Ovary (tissue), 9 donors: Measurements from ENCODE around the gene PLCB1. TPM values are rescaled to one million over a fixed set of nuclear protein-coding genes. Genes with fewer than 3 reads are reported as not detected.

Source experiments
- DNase-seq, 5 donors: peaks; one replicate each; pipeline ENCODE4 v3.0.0-alpha.2; 2019 to 2020
- H3K27ac ChIP-seq, 2 donors: fragments of 200-600 bp; one replicate each; pipeline versions ENCODE4 v1.5.1 to v1.8.0; 2019 to 2022
- H3K27me3 ChIP-seq: fragments of 200-600 bp; one replicate; pipeline ENCODE4 v1.8.0; 2022
- H3K36me3 ChIP-seq: fragments of 200-600 bp; sonication (generic); one replicate; pipeline ENCODE4 v1.5.1; 2019
- H3K4me1 ChIP-seq: one replicate; pipeline ENCODE4 v1.8.1; 2013; ENCODE audit warnings: mild to moderate bottlenecking, moderate library complexity; ENCODE audit not compliant: insufficient read depth
- H3K4me3 ChIP-seq: fragments of 200-600 bp; sonication (generic); one replicate; pipeline ENCODE4 v1.5.1; 2017
- H3K9me3 ChIP-seq, 2 donors: fragments of 200-600 bp in 1 of 2; sonication (generic) in 1 of 2; one replicate each; pipeline versions ENCODE4 v1.5.1 to v1.8.1; 2013 to 2019; ENCODE audit warnings: mild to moderate bottlenecking in 1 of 2, moderate library complexity in 1 of 2
- EP300 ChIP-seq: sonication (generic); formaldehyde crosslinking; IDR thresholded peaks from one replicate; pipeline ENCODE4 v1.6.1; 2017; ENCODE audit warnings: antibody characterized with exemption
- POLR2A ChIP-seq: fragments of 450-650 bp; IDR thresholded peaks from one replicate; pipeline ENCODE4 v1.6.1; 2017; ENCODE audit warnings: antibody characterized with exemption, mild to moderate bottlenecking, moderate library complexity
- WGBS, 3 donors: extraction: QIAGEN DNeasy Blood & Tissue Kit in 1 of 3; methylation state at CpG; one replicate each; pipeline versions ENCODE4 v1.1.5 to v1.1.7; 2013 to 2017; 5-methylcytosine and 5-hydroxymethylcytosine counted together
- intact Hi-C, 4 donors: fragments of 100-400 bp; cut with DNase I; formaldehyde crosslinking; loops; one replicate each; pipeline versions ENCODE4 v1.11.0 to v1.15.1; 2022 to 2023
- polyA plus RNA-seq, 2 donors: library from polyadenylated mRNA; stranded (reverse); fragments of 200-250 nt in 1 of 2; fragments of 350-450 nt in 1 of 2; fragmentation: Illumina TruSeq in 1 of 2; extraction: RNeasy Lipid Tissue Mini Kit (QIAGEN cat#74804) in 1 of 2; gene quantifications; one replicate each; pipeline ENCODE4 v1.2.3, GENCODE V29; 2013 to 2014
- total RNA-seq, 7 donors: library from RNA; depleted of rRNA in 2 of 7; stranded (reverse); fragments of >200 nt in 2 of 7; fragmentation: NEBNext Ultra II Directional in 3 of 7; extraction: Animal tissue kit (Norgen Biotek cat#: 25700) in 3 of 7; gene quantifications; one replicate each; pipeline versions ENCODE4 v1.1.0 to v1.2.4, GENCODE V29; 2016 to 2023
- TF ChIP-seq, protein P1 (sequence below), 3 donors: fragments of 450-650 bp in 2 of 3; fragments of 200-600 bp in 1 of 3; IDR thresholded peaks; one replicate each; pipeline versions ENCODE4 v1.5.1 to v1.8.0; 2016 to 2022; ENCODE audit warnings: antibody characterized with exemption in 3 of 3, mild to moderate bottlenecking in 1 of 3
- donor health status: DM: no; HTN: no; CAD: no; lungs with moderate emphysema.
- donor health status: DM: no; HTN: no; CAD: no.
- donor health status: Bipolar disorder and iron deficiency.
- donor health status: DM: yes; HTN: yes; CAD: no.
- donor health status: DM: no; HTN: no; CAD: no.
- donor health status: DM: yes; HTN: yes; CAD: no.

The PLCB1 gene
- total and polyA plus RNA-seq, 9 donors = 2.9 to 29.5 (median 9.0) TPM

- Histone ChIP-seq H3K27me3 (no peaks in the 10 kb centered on the region), H3K4me3 (no peak overlapping the region), H3K4me1 (no peaks in the 10 kb centered on the region), H3K9me3 (no peaks in the 10 kb centered on the region), H3K27ac (no peak overlapping the region), H3K36me3 (no peaks in the 10 kb centered on the region)
- no peak for DNase-seq
- no peak for TF ChIP-seq POLR2A
- TF ChIP-seq EP300 = no peak
- TF ChIP-seq, protein P1, sequence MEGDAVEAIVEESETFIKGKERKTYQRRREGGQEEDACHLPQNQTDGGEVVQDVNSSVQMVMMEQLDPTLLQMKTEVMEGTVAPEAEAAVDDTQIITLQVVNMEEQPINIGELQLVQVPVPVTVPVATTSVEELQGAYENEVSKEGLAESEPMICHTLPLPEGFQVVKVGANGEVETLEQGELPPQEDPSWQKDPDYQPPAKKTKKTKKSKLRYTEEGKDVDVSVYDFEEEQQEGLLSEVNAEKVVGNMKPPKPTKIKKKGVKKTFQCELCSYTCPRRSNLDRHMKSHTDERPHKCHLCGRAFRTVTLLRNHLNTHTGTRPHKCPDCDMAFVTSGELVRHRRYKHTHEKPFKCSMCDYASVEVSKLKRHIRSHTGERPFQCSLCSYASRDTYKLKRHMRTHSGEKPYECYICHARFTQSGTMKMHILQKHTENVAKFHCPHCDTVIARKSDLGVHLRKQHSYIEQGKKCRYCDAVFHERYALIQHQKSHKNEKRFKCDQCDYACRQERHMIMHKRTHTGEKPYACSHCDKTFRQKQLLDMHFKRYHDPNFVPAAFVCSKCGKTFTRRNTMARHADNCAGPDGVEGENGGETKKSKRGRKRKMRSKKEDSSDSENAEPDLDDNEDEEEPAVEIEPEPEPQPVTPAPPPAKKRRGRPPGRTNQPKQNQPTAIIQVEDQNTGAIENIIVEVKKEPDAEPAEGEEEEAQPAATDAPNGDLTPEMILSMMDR (IDR thresholded peaks at IDR 0.05) = no peak
- 87 to 93% (median 92%) methylated on average over 6 of the region's 6 CpGs for WGBS, 3 donors
- intact Hi-C loops = no loop called here
Observed at GRCh38 chr20:8175741-8176675, 43.9 kb downstream of the PLCB1 start.

- no peaks in the 10 kb centered on the region for H3K27me3 ChIP-seq
- H3K9me3 ChIP-seq = no peaks in the 10 kb centered on the region
- H3K4me3 ChIP-seq = no peak overlapping the region
- no peak for TF ChIP-seq POLR2A
- TF ChIP-seq EP300 = no peak
- TF ChIP-seq, protein P1 (IDR thresholded peaks at IDR 0.05) = no peak
- no peaks in the 10 kb centered on the region for H3K4me1 ChIP-seq
- intact Hi-C loops = no loop called here
- 82 to 97% (median 90%) methylated on average over 2 of the region's 2 CpGs for WGBS, 3 donors
- H3K36me3 ChIP-seq = no peaks in the 10 kb centered on the region
- no peak overlapping the region for H3K27ac ChIP-seq
- DNase-seq = no peak
Observed at GRCh38 chr20:8183526-8183925, 51.5 kb downstream of the PLCB1 start.

GRCh38 chr20:8187740-8188139, 55.7 kb downstream of the PLCB1 start:
- H3K4me3 ChIP-seq = no peak overlapping the region
- WGBS, 3 donors = 78 to 85% (median 84%) methylated on average over 2 of the region's 2 CpGs

DNA sequence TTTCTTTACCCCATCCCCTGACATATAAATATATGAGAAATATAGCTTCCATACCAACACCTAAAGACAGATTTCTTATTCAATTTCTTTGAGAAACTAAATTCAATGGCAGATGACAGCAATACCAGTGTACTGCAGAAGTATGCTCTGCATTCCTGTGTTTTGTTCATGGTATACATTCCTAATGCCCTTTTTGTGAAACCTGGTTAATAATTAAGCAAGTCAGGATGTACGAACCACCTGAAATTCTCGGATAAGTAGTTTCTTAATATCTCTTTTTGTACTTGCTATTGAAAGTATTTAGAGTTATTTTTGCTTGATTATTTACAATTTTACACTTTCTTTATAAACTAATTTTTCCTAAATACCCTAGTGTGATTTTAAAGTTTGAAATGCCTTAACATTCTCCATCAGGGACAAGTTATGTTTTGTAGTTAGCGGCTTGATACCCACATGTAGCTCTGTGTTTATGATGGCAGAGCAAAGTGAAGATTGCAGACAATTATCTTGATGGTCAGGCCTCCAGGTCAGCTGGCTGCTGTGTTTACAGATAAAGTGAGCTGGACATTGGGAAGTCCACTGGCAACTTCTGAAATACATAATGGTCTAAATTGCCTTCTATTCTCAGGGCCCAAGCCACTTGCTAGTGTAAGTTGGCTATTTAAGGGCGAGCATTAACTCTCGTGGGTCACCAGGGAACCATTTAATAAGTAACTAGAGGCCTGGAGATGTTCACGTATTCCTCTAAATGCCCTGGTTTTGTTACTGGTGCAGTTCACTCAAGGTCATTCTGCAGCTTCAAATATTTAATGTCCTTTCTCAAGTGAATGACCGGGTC, 58.2 kb downstream of the PLCB1 start:
- H3K27ac ChIP-seq = no peak overlapping the region
- no peak for TF ChIP-seq POLR2A
- TF ChIP-seq EP300 = no peak
- TF ChIP-seq, protein P1 (IDR thresholded peaks at IDR 0.05) = no peak
- no peaks in the 10 kb centered on the region for H3K27me3 ChIP-seq
- no peaks in the 10 kb centered on the region for H3K4me1 ChIP-seq
- WGBS, 3 donors = 89 to 91% (median 90%) methylated on average over 7 of the region's 7 CpGs
- no peak overlapping the region for H3K4me3 ChIP-seq
- intact Hi-C loops = no loop called here
- no peaks in the 10 kb centered on the region for H3K36me3 ChIP-seq
- no peaks in the 10 kb centered on the region for H3K9me3 ChIP-seq
- no peak for DNase-seq

More at GRCh38 chr20:8187740-8188139, 55.7 kb downstream of the PLCB1 start:
- intact Hi-C loops = loop anchor here in 1 of 4 donors (5.0 kb wide), 1 partner anchor 1545 kb away; no protein-coding TSS in a partner anchor
- DNase-seq = no peak
- H3K4me1 ChIP-seq = no peaks in the 10 kb centered on the region
- no peaks in the 10 kb centered on the region for H3K9me3 ChIP-seq
- TF ChIP-seq POLR2A = no peak
- TF ChIP-seq, protein P1 (IDR thresholded peaks at IDR 0.05) = no peak
- TF ChIP-seq EP300 = no peak
- no peaks in the 10 kb centered on the region for H3K27me3 ChIP-seq
- no peak overlapping the region for H3K27ac ChIP-seq
- H3K36me3 ChIP-seq = no peaks in the 10 kb centered on the region
